Endodermal cell (in vitro differentiated cells): ENCODE measurements around the gene MDFIC2. TPM values are rescaled to one million over a fixed set of nuclear protein-coding genes. Genes with fewer than 3 reads are reported as not detected.

ENCODE experiments used
- DNase-seq: peaks from one replicate; pipeline ENCODE4 v3.0.0-alpha.2; 2017
- H3K27ac ChIP-seq: 2 replicates; pipeline ENCODE4 v1.5.1; 2013; ENCODE audit warnings: mild to moderate bottlenecking, low read depth, low read length, moderate library complexity
- H3K27me3 ChIP-seq: 2 replicates; pipeline ENCODE4 v1.6.1; 2013; ENCODE audit warnings: mild to moderate bottlenecking, low read length, moderate library complexity; ENCODE audit not compliant: insufficient read depth, control insufficient read depth, poor library complexity, severe bottlenecking
- H3K36me3 ChIP-seq: 2 replicates; pipeline ENCODE4 v1.7.0; 2013; ENCODE audit warnings: mild to moderate bottlenecking, low read length, moderate library complexity; ENCODE audit not compliant: control insufficient read depth, insufficient read depth
- H3K4me1 ChIP-seq: one replicate; pipeline ENCODE4 v1.7.0; 2013; ENCODE audit warnings: low read length; ENCODE audit not compliant: control insufficient read depth, insufficient read depth
- H3K4me3 ChIP-seq: 2 replicates; pipeline ENCODE4 v1.5.1; 2013; ENCODE audit warnings: mild to moderate bottlenecking, low read length, moderate library complexity
- H3K9ac ChIP-seq: 2 replicates; pipeline ENCODE4 v1.6.1; 2013; ENCODE audit warnings: mild to moderate bottlenecking, low read length, moderate library complexity; ENCODE audit not compliant: poor library complexity, severe bottlenecking; ENCODE audit errors: extremely low read depth
- H3K9me3 ChIP-seq: 2 replicates; pipeline ENCODE4 v1.6.1; 2013; ENCODE audit warnings: mild to moderate bottlenecking, low read length, moderate library complexity; ENCODE audit not compliant: control insufficient read depth
- H3K27ac Mint-ChIP-seq: 2 replicates; pipeline ENCODE4 v1.8.0; 2020; ENCODE audit warnings: mixed read lengths
- H3K27me3 Mint-ChIP-seq: 2 replicates; pipeline ENCODE4 v1.8.0; 2021; ENCODE audit warnings: mild to moderate bottlenecking, mixed read lengths; ENCODE audit not compliant: insufficient read depth
- H3K36me3 Mint-ChIP-seq: 2 replicates; pipeline ENCODE4 v1.8.0; 2020; ENCODE audit warnings: low read depth, mixed read lengths
- H3K4me1 Mint-ChIP-seq: 2 replicates; pipeline ENCODE4 v1.8.0; 2020; ENCODE audit warnings: mixed read lengths
- H3K4me3 Mint-ChIP-seq: 2 replicates; pipeline ENCODE4 v1.8.0; 2020; ENCODE audit warnings: mild to moderate bottlenecking, moderate library complexity, mixed read lengths
- H3K9me3 Mint-ChIP-seq: 2 replicates; pipeline ENCODE4 v1.8.0; 2020; ENCODE audit warnings: mild to moderate bottlenecking, mixed read lengths
- WGBS, 2 experiments: methylation state at CpG; one replicate each; pipeline versions ENCODE4 v1.1.5 to v1.1.7; 2013; ENCODE audit warnings: missing lambda C conversion rate in 2 of 2, mixed read lengths in 1 of 2; ENCODE audit not compliant: insufficient coverage in 1 of 2, insufficient read length in 1 of 2; 5-methylcytosine and 5-hydroxymethylcytosine counted together
- total RNA-seq, 2 donors: library from RNA; stranded (reverse); fragmentation: NEBNext Ultra II Directional in 1 of 2; extraction: Animal tissue kit (Norgen Biotek cat#: 25700) in 1 of 2; gene quantifications; 2 replicates in 1 of 2; 3 replicates in 1 of 2; pipeline ENCODE4 v1.2.1, GENCODE V29; 2021
- TF ChIP-seq, protein P1 (sequence below): fragments of 200-600 bp; sonication (generic); conservative IDR thresholded peaks from 2 replicates; pipeline ENCODE4 v1.5.0; 2021; ENCODE audit warnings: antibody characterized with exemption, mild to moderate bottlenecking

The MDFIC2 gene
- total RNA-seq, 2 donors from 2014 or later: not detected

DNA sequence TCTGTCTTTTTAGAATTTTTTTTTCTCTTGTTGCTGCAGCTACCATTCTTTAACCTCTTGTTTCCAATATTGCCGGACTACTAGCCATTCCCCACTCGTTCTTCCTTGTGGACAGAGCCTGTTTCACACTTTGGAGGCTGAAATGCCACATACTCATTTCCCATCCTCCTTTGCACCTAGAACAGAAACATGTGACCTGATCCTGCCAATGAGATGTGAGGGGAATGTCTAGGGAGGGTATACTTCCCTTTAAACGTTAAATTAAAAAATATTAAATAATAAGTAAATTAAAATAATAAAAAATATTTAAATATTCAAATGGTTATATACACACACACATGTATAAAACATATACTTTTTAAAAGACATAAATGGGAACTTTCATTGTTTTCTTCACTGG lies 20.6 kb upstream of the MDFIC2 start:
- 92 to 98% methylated on average over 2 of the region's 3 CpGs for WGBS, 2 experiments
- peaks cover 1% of the 10 kb centered on the region for H3K4me1 Mint-ChIP-seq

DNA sequence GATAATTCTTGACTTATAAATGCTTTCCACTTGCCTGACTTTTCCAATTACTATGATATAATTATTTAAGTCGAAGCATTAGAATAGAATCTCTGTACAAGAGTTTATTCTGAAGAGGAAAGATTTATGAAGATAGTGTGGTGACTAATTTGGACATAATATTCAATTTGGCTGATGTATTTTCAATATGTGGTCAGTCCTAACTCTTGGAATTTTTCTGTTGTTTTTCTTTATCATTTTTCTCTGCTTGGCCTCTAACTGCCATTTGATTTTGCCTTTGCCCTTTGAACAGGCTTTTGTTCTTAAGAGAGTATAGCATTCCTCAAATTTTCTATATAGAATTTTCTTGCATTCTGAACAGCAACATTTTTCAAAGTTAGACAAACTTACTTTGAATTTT lies 2.6 kb upstream of the MDFIC2 start:
- Mint-ChIP-seq H3K4me3 (no peak overlapping the region), H3K36me3 (no peaks in the 10 kb centered on the region), H3K4me1 (no peaks in the 10 kb centered on the region), H3K27me3 (no peaks in the 10 kb centered on the region), H3K9me3 (no peaks in the 10 kb centered on the region), H3K27ac (no peak overlapping the region)
- TF ChIP-seq, protein P1, sequence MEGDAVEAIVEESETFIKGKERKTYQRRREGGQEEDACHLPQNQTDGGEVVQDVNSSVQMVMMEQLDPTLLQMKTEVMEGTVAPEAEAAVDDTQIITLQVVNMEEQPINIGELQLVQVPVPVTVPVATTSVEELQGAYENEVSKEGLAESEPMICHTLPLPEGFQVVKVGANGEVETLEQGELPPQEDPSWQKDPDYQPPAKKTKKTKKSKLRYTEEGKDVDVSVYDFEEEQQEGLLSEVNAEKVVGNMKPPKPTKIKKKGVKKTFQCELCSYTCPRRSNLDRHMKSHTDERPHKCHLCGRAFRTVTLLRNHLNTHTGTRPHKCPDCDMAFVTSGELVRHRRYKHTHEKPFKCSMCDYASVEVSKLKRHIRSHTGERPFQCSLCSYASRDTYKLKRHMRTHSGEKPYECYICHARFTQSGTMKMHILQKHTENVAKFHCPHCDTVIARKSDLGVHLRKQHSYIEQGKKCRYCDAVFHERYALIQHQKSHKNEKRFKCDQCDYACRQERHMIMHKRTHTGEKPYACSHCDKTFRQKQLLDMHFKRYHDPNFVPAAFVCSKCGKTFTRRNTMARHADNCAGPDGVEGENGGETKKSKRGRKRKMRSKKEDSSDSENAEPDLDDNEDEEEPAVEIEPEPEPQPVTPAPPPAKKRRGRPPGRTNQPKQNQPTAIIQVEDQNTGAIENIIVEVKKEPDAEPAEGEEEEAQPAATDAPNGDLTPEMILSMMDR: no peak
- H3K27me3 ChIP-seq: no peaks in the 10 kb centered on the region
- no peak overlapping the region for H3K9ac ChIP-seq
- DNase-seq: no peak
- no peaks in the 10 kb centered on the region for H3K4me1 ChIP-seq
- no peak overlapping the region for H3K27ac ChIP-seq
- H3K4me3 ChIP-seq: no peak overlapping the region
- WGBS, 2 experiments: 100% methylated on average over 1 of the region's 1 CpG; no CpG with 5 or more reads in 1 of the 2 experiments
- H3K9me3 ChIP-seq: no peaks in the 10 kb centered on the region
- H3K36me3 ChIP-seq: no peaks in the 10 kb centered on the region

More for the DNA sequence above, 20.6 kb upstream of the MDFIC2 start:
- H3K9me3 ChIP-seq: no peaks in the 10 kb centered on the region
- Mint-ChIP-seq H3K27ac (no peak overlapping the region), H3K27me3 (no peaks in the 10 kb centered on the region), H3K4me3 (no peak overlapping the region), H3K36me3 (no peaks in the 10 kb centered on the region), H3K9me3 (peaks cover 9% of the 10 kb centered on the region)
- H3K4me1 ChIP-seq: no peaks in the 10 kb centered on the region
- no peaks in the 10 kb centered on the region for H3K36me3 ChIP-seq
- no peak overlapping the region for H3K4me3 ChIP-seq
- no peaks in the 10 kb centered on the region for H3K27me3 ChIP-seq
- DNase-seq: no peak
- no peak overlapping the region for H3K9ac ChIP-seq
- H3K27ac ChIP-seq: no peak overlapping the region
- TF ChIP-seq, protein P1: no peak

DNA sequence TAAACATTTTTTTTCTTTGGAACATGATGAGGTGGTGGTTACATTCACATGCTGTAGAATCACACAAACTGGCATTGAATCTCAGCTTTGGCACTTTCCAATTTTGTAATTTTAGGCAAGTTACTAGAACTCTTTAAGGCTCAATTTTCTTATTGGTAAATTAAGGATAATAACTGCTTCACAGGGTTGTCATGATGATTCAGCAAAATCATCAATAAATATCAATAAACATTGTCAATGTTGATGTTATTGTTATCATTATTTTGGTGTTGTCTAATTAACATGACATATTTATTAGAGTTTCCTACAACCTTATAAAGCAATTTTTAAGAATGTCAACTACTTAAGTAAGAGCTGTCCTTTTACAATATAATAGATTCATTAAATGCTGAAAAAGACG lies 1.6 kb downstream of the MDFIC2 start:
- no peaks in the 10 kb centered on the region for H3K27me3 ChIP-seq
- TF ChIP-seq, protein P1: no peak
- 100% methylated on average over 1 of the region's 1 CpG; no CpG with 5 or more reads in 1 of the 2 experiments for WGBS, 2 experiments
- H3K27me3 Mint-ChIP-seq: no peaks in the 10 kb centered on the region
- H3K4me3 ChIP-seq: no peak overlapping the region
- H3K36me3 Mint-ChIP-seq: no peaks in the 10 kb centered on the region
- no peaks in the 10 kb centered on the region for H3K36me3 ChIP-seq
- H3K27ac ChIP-seq: no peak overlapping the region
- H3K9me3 Mint-ChIP-seq: no peaks in the 10 kb centered on the region
- H3K9me3 ChIP-seq: no peaks in the 10 kb centered on the region
- no peak overlapping the region for H3K4me3 Mint-ChIP-seq
- H3K9ac ChIP-seq: no peak overlapping the region
- H3K4me1 ChIP-seq: no peaks in the 10 kb centered on the region
- DNase-seq: no peak
- no peak overlapping the region for H3K27ac Mint-ChIP-seq
- H3K4me1 Mint-ChIP-seq: no peaks in the 10 kb centered on the region
